Measurements from ENCODE around the gene PRKAA1. TPM values are rescaled to one million over a fixed set of nuclear protein-coding genes. Genes with fewer than 3 reads are reported as not detected.

PRKAA1 gene
- polyA plus RNA-seq, 3 donors, result 23.4 to 32.8 (median 29.6) TPM

DNA sequence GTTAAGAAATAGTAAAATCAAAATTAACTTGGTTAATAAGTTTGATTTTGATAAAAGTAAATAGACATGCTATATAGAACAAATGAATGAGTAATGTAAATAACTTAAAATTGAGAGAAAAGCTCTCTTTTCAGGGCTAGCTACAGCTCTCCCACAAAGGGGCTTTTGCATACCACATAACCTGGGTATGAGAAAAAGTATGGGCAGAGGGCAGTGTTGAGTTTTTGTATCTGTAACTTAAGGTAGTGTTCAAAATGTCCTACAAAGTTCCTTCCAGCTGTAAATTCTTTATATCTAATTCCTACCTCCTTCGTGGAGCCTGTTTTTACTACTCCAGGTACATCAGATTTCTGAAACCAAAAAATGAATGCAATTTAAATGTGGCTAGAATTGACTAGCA lies 23.6 kb downstream of the PRKAA1 start:
- DNase-seq, result no peak
- Histone ChIP-seq H3K9ac (ENCODE audit: insufficient read depth, low read length, poor library complexity, severe bottlenecking) (no peak overlapping the region), H3K79me2 (ENCODE audit: insufficient read depth, low read length) (peaks cover 25% of the 10 kb centered on the region), H3K4me3 (replicated peaks in 1 of 3; ENCODE audit: low read depth in 2 of 3, low read length in 3 of 3) (no peak overlapping the region), H3K9me3 (replicated peaks in 1 of 2; ENCODE audit: control insufficient read depth in 1 of 2, insufficient read depth in 1 of 2, low read length in 2 of 2) (no peaks in the 10 kb centered on the region), H3K27ac (ENCODE audit: low read depth in 1 of 2, low read length in 2 of 2) (no peak overlapping the region), H3K27me3 (ENCODE audit: control insufficient read depth in 2 of 2, insufficient read depth in 2 of 2, low read length in 2 of 2) (no peaks in the 10 kb centered on the region), H4K20me1 (ENCODE audit: insufficient read depth, low read length) (peaks cover 34% of the 10 kb centered on the region), H2AFZ (ENCODE audit: insufficient read depth, low read depth, low read length, poor library complexity, severe bottlenecking) (no peak overlapping the region), H3K4me2 (replicated peaks; ENCODE audit: extremely low read depth, low read length, poor library complexity, severe bottlenecking) (no peak overlapping the region), H3K4me1 (ENCODE audit: control insufficient read depth in 1 of 2, insufficient read depth in 2 of 2, low read length in 2 of 2) (no peaks in the 10 kb centered on the region), H3K36me3 (replicated peaks in 1 of 2; ENCODE audit: control insufficient read depth in 1 of 2, insufficient read depth in 2 of 2, low read length in 2 of 2) (peaks cover 57 to 70% of the 10 kb centered on the region in 2 donors)
- no peak overlapping the region for H3K4me3 Mint-ChIP-seq
- no peaks in the 10 kb centered on the region for H3K9me3 Mint-ChIP-seq
- no CpG with 5 or more reads among the region's 1 CpG for WGBS (ENCODE audit: insufficient coverage)
- peaks cover 0 to 1% (median 0%) of the 10 kb centered on the region in 3 donors for H3K27me3 Mint-ChIP-seq (ENCODE audit: low read depth in 3 of 3)
- peak overlapping the region in 1 of 7 donors; percentile 26 for H3K27ac Mint-ChIP-seq
- TF ChIP-seq, protein P1, sequence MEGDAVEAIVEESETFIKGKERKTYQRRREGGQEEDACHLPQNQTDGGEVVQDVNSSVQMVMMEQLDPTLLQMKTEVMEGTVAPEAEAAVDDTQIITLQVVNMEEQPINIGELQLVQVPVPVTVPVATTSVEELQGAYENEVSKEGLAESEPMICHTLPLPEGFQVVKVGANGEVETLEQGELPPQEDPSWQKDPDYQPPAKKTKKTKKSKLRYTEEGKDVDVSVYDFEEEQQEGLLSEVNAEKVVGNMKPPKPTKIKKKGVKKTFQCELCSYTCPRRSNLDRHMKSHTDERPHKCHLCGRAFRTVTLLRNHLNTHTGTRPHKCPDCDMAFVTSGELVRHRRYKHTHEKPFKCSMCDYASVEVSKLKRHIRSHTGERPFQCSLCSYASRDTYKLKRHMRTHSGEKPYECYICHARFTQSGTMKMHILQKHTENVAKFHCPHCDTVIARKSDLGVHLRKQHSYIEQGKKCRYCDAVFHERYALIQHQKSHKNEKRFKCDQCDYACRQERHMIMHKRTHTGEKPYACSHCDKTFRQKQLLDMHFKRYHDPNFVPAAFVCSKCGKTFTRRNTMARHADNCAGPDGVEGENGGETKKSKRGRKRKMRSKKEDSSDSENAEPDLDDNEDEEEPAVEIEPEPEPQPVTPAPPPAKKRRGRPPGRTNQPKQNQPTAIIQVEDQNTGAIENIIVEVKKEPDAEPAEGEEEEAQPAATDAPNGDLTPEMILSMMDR (IDR thresholded peaks at IDR 0.05), result no peak
- intact Hi-C loops (cut with micrococcal nuclease), result no loop called here
- peaks cover 15% of the 10 kb centered on the region for H3K4me1 Mint-ChIP-seq
- peaks cover 44 to 71% of the 10 kb centered on the region in 2 donors for H3K36me3 Mint-ChIP-seq

DNA sequence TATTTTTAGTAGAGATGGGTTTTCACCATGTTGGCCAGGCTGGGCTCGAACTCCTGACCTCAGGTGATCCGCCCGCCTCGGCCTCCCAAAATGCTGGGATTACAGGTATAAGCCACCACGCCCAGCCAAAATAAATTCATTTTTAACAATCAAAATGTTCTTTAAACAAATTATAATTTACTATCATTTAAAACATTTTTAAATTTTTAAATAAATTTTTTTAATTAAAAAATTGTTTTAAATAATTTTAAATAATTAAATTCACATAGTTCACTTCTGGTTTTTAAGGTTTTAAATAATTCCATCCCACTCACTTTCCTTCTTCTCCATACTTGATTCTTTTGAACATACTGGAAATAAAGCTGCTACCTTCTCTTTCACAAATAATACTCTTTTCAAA lies 27.4 kb downstream of the PRKAA1 start:
- intact Hi-C loops (cut with micrococcal nuclease), result no loop called here
- Histone ChIP-seq H2AFZ (ENCODE audit: insufficient read depth, low read depth, low read length, poor library complexity, severe bottlenecking) (no peak overlapping the region), H3K9ac (ENCODE audit: insufficient read depth, low read length, poor library complexity, severe bottlenecking) (no peak overlapping the region), H4K20me1 (ENCODE audit: insufficient read depth, low read length) (peaks cover 4% of the 10 kb centered on the region), H3K79me2 (ENCODE audit: insufficient read depth, low read length) (no peaks in the 10 kb centered on the region), H3K4me2 (replicated peaks; ENCODE audit: extremely low read depth, low read length, poor library complexity, severe bottlenecking) (no peak overlapping the region), H3K4me3 (replicated peaks in 1 of 3; ENCODE audit: low read depth in 2 of 3, low read length in 3 of 3) (no peak overlapping the region), H3K27me3 (ENCODE audit: control insufficient read depth in 2 of 2, insufficient read depth in 2 of 2, low read length in 2 of 2) (no peaks in the 10 kb centered on the region), H3K27ac (ENCODE audit: low read depth in 1 of 2, low read length in 2 of 2) (no peak overlapping the region), H3K36me3 (replicated peaks in 1 of 2; ENCODE audit: control insufficient read depth in 1 of 2, insufficient read depth in 2 of 2, low read length in 2 of 2) (peaks cover 74 to 93% of the 10 kb centered on the region in 2 donors), H3K4me1 (ENCODE audit: control insufficient read depth in 1 of 2, insufficient read depth in 2 of 2, low read length in 2 of 2) (no peaks in the 10 kb centered on the region), H3K9me3 (replicated peaks in 1 of 2; ENCODE audit: control insufficient read depth in 1 of 2, insufficient read depth in 1 of 2, low read length in 2 of 2) (no peaks in the 10 kb centered on the region)
- no CpG with 5 or more reads among the region's 5 CpGs for WGBS (ENCODE audit: insufficient coverage)
- H3K36me3 Mint-ChIP-seq, result peaks cover 63 to 82% of the 10 kb centered on the region in 2 donors
- no peak overlapping the region for H3K27ac Mint-ChIP-seq
- peaks cover 0 to 1% (median 0%) of the 10 kb centered on the region in 3 donors for H3K27me3 Mint-ChIP-seq (ENCODE audit: low read depth in 3 of 3)
- peaks cover 3% of the 10 kb centered on the region for H3K4me1 Mint-ChIP-seq
- H3K9me3 Mint-ChIP-seq, result no peaks in the 10 kb centered on the region
- no peak for DNase-seq
- TF ChIP-seq, protein P1 (IDR thresholded peaks at IDR 0.05), result no peak
- H3K4me3 Mint-ChIP-seq, result no peak overlapping the region

Measured in CD14-positive monocyte (primary cell).